Endothelial cell of hepatic sinusoid (primary cell): Measurements from ENCODE around the gene BORCS8.

Experiments
- in situ Hi-C: cut with HindIII; loops from 2 replicates; pipeline ENCODE4 v1.10.0; 2017; ENCODE audit warnings: low sequenced_read_pairs

Gene BORCS8

DNA sequence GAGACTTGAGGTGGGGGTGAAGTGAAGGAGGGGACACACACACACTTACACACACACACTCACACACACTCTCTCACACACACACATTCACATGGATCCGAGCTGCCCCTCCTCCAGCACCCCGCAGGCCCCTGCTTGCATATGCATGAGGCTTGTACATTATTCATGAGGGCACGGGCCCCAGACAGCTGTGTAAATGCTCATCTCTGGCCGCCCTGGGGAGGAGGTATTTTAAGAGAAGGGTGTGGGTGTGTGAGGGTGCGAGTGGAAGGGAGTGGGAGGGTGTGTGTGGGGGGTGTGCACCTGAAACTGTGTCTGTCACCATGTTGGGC is 22.2 kb upstream of the BORCS8 start:
- in situ Hi-C loops, result no loop called here

DNA sequence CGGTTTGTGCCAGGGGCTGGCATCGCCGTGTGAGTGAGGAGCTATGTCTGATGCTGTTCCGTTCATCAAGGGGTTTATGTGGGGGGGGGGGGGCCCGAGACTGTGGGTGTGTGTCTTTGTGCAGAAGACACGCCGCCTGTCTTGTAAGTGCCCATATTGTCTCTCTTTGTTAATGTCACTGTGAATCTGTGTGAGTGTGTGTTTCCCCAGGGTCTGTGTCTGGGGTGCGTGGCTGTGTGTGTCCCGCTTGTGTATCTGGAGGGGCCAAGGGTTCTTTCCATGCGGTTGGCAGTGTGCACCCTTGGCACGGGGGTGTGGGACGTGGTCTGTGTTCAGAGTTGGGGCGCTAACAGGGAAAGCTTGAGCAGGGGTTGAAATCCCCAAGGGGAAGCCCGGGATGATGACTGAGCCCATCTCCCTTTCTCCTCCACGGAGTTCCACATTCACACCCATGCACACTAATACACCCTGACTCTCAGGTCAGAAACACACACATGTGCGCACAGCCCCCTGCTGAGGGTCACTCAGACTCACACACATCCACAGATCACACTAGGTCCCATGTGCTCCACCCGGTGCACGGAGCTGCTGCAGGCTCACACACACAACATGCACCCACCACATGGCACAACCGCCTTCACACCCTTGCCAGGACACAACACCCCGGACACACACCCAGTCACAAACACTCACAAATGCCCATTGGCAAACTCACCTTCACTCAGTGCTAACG is 21.6 kb upstream of the BORCS8 start:
- in situ Hi-C loops, result no loop called here

DNA sequence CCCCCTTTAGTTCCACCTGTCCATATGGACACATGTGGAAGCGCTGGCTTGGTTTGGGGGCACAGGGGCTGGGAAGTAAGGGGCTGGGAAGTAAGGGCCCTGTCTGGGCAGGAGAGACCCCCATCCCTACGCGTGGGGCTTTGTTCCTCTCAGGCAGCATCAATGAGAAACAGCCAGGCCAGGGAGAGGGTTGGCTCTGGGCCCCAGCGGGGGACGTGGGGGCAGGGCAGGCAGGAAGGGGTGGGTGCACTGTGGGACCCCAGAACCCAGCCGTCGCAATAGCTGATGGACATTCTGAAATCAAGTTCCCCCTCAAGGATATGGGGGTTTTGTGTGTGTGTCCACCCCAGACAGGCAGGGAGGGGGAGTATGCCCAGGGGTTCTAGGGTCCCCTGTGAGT is 21.0 kb upstream of the BORCS8 start:
- in situ Hi-C loops, result no loop called here

DNA sequence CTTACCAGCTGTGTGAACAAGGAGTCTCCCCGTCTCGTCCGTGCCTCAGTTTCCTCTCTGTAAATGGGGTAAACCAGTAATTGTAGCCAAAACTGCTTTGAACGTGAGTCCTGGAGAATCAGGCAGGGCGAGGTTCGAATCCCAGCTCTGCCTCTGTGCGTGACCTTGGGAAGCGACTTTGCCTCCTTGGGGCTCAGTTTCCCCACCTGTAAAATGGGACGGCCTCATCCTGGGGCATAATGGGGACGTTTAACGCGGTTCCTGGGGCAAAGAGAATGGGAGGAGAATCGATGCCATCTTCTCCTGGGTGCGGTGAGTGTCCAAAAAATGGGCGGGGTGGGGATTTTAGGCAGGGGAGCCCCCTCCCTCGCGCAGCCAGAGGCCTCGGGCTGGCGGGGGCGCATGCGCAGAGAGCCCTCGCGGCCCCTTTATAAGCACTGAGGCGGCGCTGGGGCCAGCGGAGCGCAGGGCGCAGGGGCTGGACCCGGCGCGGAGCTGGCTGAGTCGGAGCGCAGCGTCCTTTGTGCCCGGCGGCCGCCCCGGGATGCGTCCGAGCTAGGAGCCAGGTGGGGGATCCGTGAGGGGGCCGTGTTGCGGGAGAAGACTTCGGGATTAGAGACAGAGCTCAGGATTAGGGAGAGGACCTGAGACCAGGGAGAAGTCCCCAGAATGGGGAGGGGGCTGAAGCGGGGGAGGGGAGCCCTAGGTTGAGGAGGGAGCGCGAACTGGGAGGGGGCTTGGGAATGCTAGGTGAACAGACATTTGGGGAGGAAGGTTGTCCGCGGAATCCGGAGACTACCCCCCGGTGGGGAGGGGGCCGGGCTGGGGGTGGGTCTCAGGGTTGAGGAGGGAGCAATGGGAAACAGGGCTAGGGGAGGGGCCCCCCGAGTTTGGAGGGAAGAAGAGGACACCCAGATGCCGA is 19.8 kb upstream of the BORCS8 start, which contains the start of gene NCAN:
NCAN (plus strand) TSS at position 460 of the 922 bp plus-strand sequence. CDS start 4,996 bp downstream, outside the sequence.
- in situ Hi-C loops, result no loop called here

DNA sequence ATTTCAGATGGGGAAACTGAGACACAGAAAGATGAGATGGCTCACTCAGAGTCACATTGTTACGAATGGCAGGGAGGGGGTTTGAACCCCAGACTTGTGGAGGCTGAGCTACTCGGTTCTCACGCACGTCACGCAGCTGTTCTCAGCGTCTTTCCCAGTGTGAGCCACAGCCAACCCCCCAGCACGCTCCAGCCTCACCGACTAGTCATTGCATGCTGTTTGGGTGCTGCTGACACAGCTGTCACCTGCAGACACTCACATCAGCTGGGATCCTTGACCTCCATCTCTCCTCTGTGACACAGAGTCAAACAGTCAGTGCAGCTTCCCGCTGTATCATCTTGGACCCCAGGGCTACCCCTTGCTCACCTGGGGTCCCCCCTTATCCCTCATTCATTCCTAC is 17.4 kb upstream of the BORCS8 start:
- in situ Hi-C loops, result no loop called here

DNA sequence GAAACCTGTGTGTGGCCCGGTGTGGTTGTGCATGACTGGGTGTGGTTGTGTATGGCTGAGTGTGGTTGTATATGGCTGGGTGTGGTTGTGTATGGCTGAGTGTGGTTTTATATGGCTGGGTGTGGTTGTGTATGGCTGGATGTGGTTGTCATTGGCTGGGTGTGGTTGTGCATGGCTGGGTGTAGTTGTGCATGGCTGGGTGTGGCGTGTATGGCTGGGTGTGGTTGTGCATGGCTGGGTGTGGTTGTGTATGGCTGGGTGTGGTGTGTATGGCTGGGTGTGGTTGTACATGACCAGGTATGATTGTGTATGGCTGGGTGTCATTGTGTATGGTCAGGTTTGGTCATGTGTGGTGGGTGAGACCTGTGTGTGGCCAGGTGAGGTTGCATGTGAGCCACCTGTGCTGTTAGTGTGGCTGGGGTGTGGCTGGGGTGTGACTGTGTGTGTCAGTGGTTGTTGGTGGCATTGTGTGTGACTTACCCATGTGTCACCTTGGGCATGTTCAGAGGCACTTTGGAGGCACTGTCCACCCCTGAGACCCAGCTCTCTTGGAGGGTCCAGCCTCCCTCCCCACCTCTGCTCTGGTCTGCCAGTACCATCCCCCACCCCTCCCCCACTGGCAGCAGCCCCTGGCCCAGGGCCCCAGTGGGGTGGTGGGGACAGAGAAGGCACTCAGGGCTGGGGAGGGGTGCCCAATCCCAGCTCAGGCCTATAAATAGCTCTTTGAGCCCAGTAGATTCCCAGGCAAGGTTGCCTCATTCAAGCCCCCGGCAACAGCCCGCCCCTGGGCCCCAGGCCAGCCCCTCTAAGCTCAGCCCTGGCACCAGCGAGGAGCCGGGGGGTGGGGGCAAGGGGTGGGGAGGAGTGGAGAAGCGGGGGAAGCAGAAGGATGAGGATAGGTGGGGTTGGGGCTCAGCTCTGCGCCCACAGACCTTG is 16.0 kb upstream of the BORCS8 start:
- in situ Hi-C loops, result no loop called here

DNA sequence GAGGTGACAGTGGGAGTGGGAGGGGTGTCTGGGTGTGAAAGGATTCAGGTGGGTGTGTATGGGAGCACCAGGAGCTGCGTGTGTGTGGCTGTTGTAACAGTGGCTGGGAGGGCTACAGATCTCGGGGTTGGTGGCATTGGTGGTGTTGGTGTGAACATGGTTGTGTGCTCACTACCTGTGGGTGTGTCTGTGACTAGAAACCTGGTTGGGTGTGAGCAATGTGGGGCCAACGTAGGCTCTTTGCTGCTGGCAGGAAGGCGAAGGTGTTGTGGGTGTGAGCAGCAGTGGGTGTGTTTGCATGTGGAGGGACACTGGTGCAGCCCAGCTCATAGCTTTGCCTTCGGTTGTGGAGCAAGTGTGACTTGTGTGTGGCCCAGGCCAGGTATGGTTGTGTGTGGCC is 15.0 kb upstream of the BORCS8 start:
- in situ Hi-C loops, result no loop called here

DNA sequence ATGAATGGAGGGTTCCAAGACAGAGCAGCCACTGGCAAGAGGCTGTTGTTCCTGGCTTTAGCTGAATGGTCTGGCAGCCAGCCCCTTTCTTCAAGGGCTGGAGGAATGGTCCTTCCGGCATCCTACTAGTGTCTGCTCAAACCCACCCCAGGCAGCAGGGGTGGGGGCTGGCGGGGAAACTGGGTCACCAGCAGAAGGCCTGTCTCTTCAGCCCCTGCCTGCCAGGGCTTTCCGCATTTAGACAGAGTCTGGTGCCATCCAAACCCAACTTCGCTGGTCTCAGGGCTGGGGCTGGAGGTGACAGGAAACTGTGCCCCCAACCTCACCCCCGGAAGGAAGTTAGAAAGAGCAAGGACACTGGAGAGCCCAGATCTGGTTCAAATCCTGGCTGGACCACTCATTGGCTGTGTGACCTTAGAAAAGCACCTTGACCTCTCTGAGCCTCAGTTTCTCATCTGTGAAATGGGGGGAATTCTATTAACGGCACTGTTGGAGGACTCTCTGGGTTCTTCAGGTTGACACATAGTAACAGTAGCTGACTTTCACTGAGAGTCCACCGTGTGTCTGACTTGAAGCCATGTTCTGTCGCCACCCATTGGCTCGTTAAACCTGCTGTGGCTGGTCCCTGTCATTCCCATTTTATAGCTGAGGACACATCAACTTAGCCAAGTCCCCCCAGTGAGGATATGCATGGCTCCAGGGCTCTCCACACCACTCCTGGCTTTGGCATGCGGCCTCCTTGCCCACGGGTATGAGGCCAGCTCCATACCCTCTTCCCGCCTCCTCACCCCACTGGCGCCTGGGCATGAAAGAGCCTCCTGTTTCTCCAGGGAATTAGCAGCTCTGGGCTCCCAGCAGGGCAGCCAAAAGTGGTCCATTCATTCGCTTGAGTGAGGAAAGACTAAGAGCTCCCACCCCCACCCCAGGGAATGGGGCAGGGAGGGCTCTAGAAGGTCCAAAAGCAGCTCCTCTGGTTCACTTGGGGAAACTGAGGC is 13.8 kb upstream of the BORCS8 start:
- in situ Hi-C loops, result no loop called here

DNA sequence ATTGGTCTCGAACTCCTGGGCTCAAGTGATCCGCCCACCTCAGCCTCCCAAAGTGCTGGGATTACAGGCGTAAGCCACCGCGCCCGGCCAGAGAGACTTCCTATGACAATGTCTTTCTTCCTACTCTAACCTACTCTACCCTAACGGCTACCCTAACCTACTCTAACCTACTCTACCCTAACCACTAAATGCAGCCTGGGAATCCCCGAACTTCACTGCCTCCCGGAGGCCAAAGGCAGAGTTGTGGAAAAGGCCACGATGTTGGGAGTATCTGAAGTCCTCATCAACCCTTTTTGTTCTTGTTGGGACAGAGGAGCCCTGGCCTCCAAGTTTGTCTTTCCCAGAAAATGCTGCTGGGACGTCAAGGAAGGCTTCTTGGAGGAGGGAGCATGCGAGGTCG is 12.2 kb upstream of the BORCS8 start:
- in situ Hi-C loops, result no loop called here

DNA sequence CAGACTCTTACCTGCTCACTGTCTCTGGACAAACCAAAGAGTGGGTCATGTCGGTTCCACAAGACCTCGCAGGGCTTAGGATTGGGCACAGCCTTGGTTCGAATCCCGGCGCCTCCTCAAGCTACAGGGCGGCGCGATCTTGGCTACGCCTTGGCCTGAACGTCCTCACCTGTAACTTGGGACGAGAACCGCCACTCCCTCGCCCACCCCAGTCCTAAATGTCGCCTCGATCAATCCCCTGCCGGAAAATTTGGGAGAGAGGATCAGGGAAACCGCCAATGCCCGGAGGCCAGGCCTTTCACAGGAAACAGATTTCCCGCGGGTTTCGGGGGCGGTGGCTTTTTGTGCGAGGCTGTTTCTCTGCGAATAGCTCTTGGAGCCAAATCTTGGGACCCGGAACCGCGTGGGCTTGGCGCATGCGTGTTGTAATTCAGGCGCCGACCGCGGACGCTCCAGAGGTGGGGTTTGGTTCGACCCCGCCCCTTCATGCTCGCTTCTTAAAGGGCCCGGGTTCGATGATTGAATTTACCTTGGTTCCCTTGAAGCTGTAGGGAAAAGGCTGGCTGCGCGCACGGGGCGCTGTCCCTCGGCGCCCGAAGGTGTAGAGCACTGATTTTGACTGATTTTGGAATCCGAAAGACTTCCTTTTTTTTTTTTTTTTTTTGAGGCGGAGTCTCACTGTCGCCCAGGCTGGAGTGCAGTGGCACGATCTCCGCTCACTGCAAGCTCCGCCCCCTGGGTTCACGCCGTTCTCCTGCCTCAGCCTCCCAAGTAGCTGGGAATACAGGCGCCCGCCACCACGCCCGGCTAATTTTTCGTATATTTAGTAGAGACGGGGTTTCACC is 11.3 kb upstream of the BORCS8 start, which contains the start of gene NR2C2AP:
NR2C2AP (minus strand) TSS at position 403 of the 845 bp plus-strand sequence; CDS start at position 49, 354 bp downstream.
- in situ Hi-C loops, result no loop called here

DNA sequence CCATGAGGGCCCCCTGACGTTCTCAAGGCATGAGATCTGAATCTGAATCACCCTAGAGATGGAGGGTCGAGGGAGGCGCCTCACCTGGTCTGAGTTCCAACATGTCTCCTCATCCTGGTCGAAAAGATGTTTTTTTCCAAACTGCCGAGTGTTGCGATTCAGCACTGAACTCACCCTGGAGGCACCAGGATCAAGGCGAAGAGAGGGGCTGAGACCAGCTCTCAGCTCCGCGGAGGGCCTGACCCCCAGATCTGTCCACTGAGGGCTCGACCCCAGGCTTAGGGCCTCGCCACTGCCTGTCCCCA is 10.7 kb upstream of the BORCS8 start:
- in situ Hi-C loops, result no loop called here

DNA sequence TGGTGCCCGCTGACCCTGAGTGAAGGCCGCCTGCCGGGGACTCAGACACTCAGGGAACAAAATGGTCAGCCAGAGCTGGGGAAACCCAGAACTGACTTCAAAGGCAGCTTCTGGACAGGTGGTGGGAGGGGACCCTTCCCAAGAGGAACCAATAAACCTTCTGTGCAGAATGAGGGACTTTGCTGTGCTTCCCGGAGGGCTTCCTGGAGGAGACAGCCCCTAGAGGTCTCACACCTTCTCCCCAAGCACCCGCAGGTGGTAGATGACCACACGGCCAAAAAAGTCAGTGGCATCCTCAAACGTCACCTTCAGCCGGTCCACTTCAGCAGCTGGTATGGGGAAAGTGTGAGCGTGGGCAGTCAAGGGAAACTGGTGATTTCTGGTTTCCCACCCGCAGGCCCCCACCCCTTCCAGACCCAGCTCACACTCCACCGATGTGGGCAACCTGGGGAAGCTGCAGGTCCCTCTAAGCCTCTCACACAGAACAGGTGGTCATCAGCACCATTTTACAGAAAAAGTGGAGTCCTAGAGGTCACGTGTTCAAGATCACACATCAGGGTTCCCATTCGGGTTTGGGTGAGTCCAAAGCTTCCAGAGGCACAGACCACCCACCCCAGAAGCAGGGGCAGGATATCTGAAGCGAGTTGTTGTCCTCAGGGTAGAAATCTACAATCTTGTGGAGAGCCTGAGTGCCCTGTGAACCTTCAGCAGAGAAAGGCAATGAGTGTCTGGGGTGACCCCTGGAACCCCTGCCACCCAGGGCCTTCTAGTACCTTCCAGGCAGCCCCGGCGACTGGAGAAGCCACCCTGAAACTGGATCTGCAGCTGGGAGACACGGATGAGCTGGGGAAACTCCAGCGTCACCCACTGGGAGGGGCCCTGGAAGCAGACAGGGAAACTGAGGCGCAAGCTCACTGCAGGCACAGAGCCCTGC is 10.0 kb upstream of the BORCS8 start:
- in situ Hi-C loops, result no loop called here

DNA sequence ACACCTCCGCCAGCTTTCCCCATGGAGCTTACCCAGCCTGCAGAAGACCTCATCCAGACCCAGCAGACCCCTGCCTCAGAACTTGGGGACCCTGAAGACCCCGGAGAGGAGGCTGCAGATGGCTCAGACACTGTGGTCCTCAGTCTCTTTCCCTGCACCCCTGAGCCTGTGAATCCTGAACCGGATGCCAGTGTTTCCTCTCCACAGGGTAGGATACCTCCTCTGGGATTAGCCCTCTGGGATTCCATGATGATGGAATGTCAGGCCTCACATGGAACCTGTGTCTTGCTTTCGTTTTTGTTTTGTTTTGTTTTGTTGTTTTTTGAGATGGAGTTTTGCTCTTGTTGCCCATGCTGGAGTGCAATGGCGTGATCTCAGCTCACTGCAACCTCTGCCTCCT is 2.0 kb upstream of the BORCS8 start:
- in situ Hi-C loops, result loop anchor here (10.0 kb wide), 1 partner anchor 141 kb away; no protein-coding TSS in a partner anchor

DNA sequence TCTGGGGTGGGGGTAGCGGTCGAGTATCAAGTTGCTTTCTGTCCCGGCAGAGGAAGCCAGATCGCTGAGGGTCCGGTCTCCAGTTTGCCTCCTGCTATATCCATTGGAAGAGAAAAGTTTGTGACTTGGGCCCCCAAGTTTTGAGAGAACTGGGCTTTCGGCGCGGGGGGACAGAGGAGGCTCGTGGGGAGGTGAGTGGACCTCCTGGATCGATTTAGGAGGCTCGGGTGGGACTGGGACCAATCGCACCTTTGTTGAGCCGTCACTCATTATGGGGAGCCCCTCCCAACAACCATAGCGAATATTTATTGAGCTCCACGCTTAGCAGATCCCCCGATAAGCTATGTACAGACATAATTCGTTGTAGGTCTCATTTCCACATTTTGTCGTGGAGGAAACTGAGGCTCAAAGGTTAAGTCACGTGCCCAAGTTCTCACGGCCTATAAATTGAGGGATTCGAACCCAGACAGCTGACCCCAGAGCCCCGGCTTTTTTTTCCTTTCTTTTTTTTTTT is 1.0 kb upstream of the BORCS8 start:
- in situ Hi-C loops, result loop anchor here (10.0 kb wide), 1 partner anchor 142 kb away; no protein-coding TSS in a partner anchor

DNA sequence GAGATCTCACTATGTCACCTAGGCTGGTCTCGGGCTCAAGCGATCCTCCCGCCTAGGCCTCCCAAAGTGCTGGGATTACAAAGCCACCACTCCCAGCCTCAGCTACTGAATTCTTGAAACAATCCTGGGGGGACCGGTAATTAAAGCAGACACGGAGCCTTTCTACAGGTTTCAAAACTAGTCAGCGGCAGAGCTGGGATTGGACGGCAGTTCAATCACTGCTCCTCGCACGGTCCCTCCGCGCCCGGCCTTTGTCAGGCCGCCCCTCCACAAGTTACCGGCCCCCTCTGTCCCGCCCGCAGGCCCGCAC is 229 bp downstream of the BORCS8 start:
- in situ Hi-C loops, result loop anchor here (10.0 kb wide), 1 partner anchor 143 kb away; no protein-coding TSS in a partner anchor

DNA sequence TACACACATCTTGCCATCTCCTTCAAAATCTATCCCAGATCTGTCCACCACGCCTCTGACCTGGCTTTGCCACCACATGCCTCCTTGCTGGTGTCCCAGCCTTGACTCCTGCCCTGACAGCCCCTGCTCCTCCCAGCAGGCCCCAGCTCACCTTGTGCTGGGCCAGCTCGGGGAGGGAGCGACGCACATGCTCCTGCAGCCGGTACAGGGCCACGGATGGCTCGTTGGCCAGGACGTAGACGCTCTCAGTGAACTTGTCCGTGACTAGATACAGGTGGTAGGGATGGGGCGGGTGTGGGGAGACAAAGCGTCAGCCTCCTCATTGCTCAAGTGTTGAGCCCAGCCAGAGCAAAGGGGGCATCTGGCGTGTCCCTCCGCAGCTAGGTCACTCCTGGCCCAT is 5.2 kb downstream of the BORCS8 start:
- in situ Hi-C loops, result no loop called here

DNA sequence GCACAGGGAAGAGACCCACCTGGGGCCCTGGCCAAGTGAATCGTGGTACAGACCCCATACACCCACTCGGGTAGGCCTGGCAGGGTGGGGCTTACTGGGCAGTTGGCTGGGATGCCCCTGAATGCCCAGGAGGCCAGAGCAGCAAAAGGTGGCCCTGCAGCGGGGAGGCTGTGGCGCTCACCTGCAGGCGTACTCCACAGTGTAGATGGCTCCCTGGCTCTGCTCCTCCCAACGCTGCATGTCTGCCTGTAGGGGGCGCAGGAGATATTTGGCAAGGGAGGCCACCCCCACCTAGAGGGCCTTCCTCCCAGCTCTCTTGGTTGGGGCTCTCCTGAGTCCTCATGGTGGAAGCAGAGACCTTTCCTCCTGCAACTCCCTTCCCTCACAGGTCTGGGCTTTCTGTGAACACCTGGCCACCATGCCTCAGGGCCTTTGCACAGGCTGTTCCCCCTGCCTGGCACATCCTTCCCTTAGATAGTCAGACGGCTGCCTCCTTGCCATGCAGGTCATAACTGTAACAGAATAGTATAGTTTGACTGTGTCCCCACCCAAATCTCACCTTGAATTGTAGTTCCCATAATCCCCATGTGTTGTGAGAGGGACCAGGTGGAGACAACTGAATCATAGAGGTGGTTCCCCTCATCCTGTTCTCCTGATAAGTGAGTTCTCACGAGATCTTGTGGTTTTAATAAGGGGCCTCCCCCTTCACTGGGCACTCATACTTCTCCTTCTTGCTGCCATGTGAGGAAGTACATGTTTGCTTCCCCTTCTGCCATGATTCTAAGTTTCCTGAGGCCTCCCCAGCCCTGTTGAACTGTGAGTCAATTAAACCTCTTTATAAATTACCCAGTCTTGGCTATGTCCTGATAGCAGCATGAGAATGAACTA is 5.9 kb downstream of the BORCS8 start:
- in situ Hi-C loops, result no loop called here
